SH-SY5Y (cell line): Measurements from ENCODE around the gene CTDNEP1.

Source experiments
- GATA2 ChIP-seq: IDR thresholded peaks from 2 replicates; pipeline ENCODE4 v1.6.1; 2011; ENCODE audit warnings: mild to moderate bottlenecking, low read depth, low read length
- GATA3 ChIP-seq: IDR thresholded peaks from 2 replicates; pipeline ENCODE4 v1.6.1; 2011; ENCODE audit warnings: low read depth, mild to moderate bottlenecking, low read length, moderate library complexity

DNA sequence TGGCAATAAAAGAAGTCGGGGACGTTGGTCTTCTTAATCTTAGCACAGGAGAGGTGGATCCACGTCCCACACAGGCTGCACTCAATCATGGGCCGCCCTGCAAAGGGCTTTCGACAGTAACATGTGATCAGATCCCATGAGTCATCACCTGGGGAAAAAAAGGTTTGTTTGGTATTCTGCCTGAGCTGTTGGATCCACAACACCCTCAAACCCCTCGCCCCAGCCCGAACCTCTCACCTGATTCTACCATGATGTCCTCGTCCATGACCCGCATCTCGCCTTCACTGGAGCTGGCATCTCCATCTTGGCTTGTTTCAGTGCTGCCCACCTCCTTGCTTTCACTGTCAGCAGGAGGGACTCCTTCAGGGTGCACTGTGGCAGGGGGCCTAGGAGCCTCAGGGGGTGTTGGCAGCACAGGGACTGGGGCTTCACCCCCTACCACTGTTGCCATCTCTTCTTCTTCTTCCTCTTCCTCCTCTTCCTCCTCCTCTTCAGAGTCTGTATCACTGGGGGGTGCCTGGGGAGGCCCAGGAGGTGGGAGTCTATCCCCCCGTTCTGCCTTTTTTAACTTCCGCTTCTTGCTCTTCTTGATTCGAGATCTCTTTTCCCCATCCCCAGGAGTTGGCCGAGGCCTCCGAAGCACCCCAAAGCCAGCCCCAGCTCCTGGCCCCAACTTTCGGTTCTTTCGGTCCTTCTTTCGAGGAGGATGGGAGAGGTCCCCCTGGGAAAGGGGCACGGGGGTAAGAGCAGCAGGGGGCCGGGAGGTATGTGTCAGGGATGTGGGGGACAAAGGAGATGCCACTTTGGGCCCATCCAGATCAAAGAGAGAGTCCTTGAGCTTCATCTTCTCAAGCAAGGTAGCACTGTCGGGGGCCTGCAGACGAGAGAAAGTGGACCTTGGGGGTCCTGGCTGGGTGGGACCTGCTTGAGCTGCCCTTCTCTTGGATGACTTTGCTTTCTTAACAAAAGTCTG, 15.6 kb downstream of the CTDNEP1 start:
- TF ChIP-seq GATA3 (no peak), GATA2 (no peak)
